ENCODE results near the gene SHH.

The SHH gene

GRCh38 chr7:155759740-155760430 lies 52.4 kb downstream of the SHH start:
- DNase-seq, result no peak
- in situ Hi-C loops (cut with MboI; ENCODE audit: low pct_unique_long_range_greater_than_20kb, low sequenced_read_pairs), result loop anchor here (25.0 kb wide), 2 partner anchors 373 to 823 kb away; no protein-coding TSS in a partner anchor

DNA sequence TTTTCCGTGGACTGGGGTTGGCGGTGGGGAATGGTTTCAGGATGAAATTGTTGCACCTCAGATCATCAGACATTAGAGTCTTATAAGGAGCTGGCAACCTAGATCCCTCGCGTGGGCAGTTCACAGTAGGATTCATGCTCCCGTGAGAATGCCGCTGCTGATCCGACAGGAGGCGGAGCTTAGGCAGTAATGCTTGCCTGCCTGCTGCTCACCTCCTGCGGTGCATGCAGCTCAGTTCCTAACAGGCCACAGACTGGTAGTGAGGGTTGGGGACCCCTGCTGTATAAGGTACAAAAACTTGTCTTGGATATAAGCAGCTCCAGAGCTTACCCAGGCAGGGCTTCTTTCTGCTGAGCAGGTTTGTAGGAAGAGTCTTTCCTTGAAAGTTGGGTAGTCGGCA lies 53.9 kb downstream of the SHH start:
- in situ Hi-C loops (cut with MboI; ENCODE audit: low pct_unique_long_range_greater_than_20kb, low sequenced_read_pairs), result loop anchor here (25.0 kb wide), 2 partner anchors 371 to 821 kb away; no protein-coding TSS in a partner anchor
- DNase-seq, result no peak

DNA sequence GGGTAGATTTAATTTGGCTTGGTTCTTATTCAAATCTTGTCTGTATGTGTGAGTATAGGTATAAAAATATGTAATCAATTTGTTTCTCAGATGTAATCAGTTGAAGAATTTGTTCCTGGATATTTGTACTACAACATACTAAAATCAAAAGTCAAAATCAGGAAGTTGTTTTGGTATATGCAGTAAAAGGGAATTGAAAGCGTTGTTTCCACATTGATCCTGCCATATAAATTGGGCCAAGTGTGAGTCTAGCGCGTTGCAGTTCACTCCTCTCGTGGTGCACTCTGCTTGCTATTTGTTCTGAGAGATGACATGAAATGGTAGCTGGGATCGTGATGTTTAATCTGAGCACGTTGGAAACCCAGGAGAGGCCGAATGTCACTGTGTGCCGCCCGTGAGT lies 55.9 kb downstream of the SHH start:
- in situ Hi-C loops (cut with MboI; ENCODE audit: low pct_unique_long_range_greater_than_20kb, low sequenced_read_pairs), result loop anchor here (25.0 kb wide), 2 partner anchors 369 to 819 kb away; no protein-coding TSS in a partner anchor
- DNase-seq, result no peak

- in situ Hi-C loops (cut with MboI; ENCODE audit: low pct_unique_long_range_greater_than_20kb, low sequenced_read_pairs), result loop anchor here (25.0 kb wide), 2 partner anchors 368 to 818 kb away; no protein-coding TSS in a partner anchor
- no peak for DNase-seq
Observed at GRCh38 chr7:155755026-155755425, 57.2 kb downstream of the SHH start.

- in situ Hi-C loops (cut with MboI; ENCODE audit: low pct_unique_long_range_greater_than_20kb, low sequenced_read_pairs), result loop anchor here (25.0 kb wide), 2 partner anchors 367 to 817 kb away; no protein-coding TSS in a partner anchor
Observed at GRCh38 chr7:155754165-155754564, 58.1 kb downstream of the SHH start.

DNA sequence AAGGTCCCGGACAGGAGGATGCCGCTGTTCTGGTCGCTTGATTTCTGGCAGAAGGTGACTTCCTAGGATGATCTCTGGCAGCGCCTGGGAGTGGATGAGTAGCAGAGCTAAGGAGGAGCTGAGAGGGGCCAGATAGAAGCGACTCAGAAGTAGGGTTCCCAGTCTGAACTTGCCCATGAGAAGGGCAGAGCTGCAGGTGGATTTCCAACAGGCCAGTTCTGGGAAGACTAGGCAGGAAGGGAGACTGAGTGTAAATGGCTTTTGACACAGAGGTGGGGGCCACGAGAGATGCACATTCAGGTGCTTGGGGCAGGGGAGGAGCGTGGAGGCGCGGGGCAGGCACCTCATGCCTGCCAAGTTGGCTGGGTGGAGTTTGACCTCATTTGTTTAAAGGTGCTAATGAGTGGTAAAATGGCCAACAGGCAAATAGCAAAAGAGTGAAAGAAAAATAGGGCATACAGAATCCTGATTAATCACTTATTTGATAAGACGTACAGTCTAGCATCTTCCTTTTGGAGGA lies 58.8 kb downstream of the SHH start:
- DNase-seq, result no peak

More at GRCh38 chr7:155754165-155754564, 58.1 kb downstream of the SHH start:
- DNase-seq, result no peak

GRCh38 chr7:155752756-155753445 lies 59.4 kb downstream of the SHH start:
- in situ Hi-C loops (cut with MboI; ENCODE audit: low pct_unique_long_range_greater_than_20kb, low sequenced_read_pairs), result loop anchor here (25.0 kb wide), 2 partner anchors 366 to 816 kb away; no protein-coding TSS in a partner anchor
- no peak for DNase-seq

More for the DNA sequence above, 58.8 kb downstream of the SHH start:
- in situ Hi-C loops (cut with MboI; ENCODE audit: low pct_unique_long_range_greater_than_20kb, low sequenced_read_pairs), result loop anchor here (25.0 kb wide), 2 partner anchors 366 to 816 kb away; no protein-coding TSS in a partner anchor

GRCh38 chr7:155751409-155751808 lies 60.9 kb downstream of the SHH start:
- no peak for DNase-seq
- in situ Hi-C loops (cut with MboI; ENCODE audit: low pct_unique_long_range_greater_than_20kb, low sequenced_read_pairs), result loop anchor here (25.0 kb wide), 2 partner anchors 364 to 814 kb away; no protein-coding TSS in a partner anchor

DNA sequence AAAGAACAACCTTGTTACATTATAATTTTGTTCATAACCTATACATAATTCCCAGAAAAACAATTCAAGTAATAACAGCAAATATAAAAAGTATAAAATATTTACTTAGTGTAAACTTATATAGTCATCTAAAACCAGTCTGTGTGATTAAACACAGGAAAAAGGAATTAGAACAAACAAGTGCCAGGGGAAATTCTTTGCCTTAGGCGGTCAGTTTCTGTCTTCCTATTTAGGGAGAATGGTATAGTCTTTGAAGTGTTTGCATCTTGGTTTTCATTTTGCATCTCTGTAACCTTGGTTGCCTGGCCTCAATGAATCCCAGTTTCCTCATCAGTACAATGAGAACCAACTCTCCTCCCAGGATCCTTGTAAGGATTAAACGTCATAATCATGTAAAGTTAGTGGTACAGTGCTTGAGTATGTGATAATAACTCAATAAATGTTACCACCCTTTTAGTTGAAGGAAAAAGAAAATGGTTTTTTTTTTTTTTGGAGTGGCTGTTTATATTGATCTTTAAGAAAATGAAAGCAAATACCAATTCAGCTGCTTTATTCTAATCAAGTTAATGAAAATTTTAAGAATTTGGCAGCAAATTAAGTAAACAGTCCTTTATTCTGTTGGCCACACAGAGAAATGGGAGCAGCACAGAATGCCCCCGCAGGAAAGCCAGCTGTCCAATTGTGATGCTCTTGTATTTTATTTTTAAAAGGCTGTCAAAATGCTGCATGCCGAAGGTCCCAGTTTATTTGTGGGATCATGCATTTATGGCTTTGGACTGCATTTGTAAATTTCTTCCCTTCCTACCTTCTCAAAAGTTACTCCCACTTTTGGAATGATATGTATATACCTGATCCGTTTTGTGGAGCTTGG lies 61.8 kb downstream of the SHH start:
- in situ Hi-C loops (cut with MboI; ENCODE audit: low pct_unique_long_range_greater_than_20kb, low sequenced_read_pairs), result loop anchor here (25.0 kb wide), 2 partner anchors 363 to 813 kb away; no protein-coding TSS in a partner anchor
- DNase-seq, result no peak
